Right lobe of liver (tissue), 6 donors: ENCODE data around the gene AIPL1. TPM values are rescaled to one million over a fixed set of nuclear protein-coding genes. Genes with fewer than 3 reads are reported as not detected.

Experiments used
- ATAC-seq, 4 donors: fragments of 200-7000 bp; cut with Tn5 transposase; one replicate each; pipeline ENCODE4 v1.9.1; 2020; ENCODE audit warnings: mild to moderate bottlenecking in 4 of 4, moderate library complexity in 4 of 4
- DNase-seq, 3 donors: peaks; one replicate each; pipeline ENCODE4 v3.0.0-alpha.2; 2020
- H3K27ac ChIP-seq, 3 donors: fragments of 200-600 bp; one replicate each; pipeline ENCODE4 v1.8.0; 2022
- H3K27me3 ChIP-seq, 2 donors: fragments of 200-600 bp; one replicate each; pipeline ENCODE4 v1.8.0; 2022
- H3K36me3 ChIP-seq, 4 donors: fragments of 200-600 bp; sonication (generic) in 1 of 4; one replicate each; pipeline versions ENCODE4 v1.5.1 to v1.8.0; 2017 to 2022; ENCODE audit warnings: control low read depth in 1 of 4
- H3K4me1 ChIP-seq, 4 donors: fragments of 200-600 bp; sonication (generic) in 1 of 4; one replicate each; pipeline versions ENCODE4 v1.5.1 to v1.8.0; 2017 to 2022; ENCODE audit warnings: control low read depth in 1 of 4
- H3K4me3 ChIP-seq, 3 donors: fragments of 200-600 bp; one replicate each; pipeline ENCODE4 v1.8.0; 2022
- H3K9me3 ChIP-seq, 4 donors: fragments of 200-600 bp; sonication (generic) in 1 of 4; one replicate each; pipeline versions ENCODE4 v1.5.1 to v1.8.0; 2017 to 2022; ENCODE audit warnings: control low read depth in 1 of 4
- POLR2A ChIP-seq: fragments of 450-650 bp; IDR thresholded peaks from one replicate; pipeline ENCODE4 v1.6.1; 2017; ENCODE audit warnings: antibody characterized with exemption, mild to moderate bottlenecking
- WGBS: methylation state at CpG from one replicate; pipeline ENCODE4 v1.1.6; 2018; ENCODE audit warnings: low coverage, low lambda C conversion rate; ENCODE audit not compliant: insufficient coverage; ENCODE audit errors: missing lambda C conversion rate; 5-methylcytosine and 5-hydroxymethylcytosine counted together
- intact Hi-C, 2 donors: fragments of 100-400 bp; cut with DNase I; formaldehyde crosslinking; loops; one replicate each; pipeline versions ENCODE4 v1.11.2 to v1.14.1; 2022
- total RNA-seq, 6 experiments: library from RNA; depleted of rRNA in 2 of 6; stranded (reverse); fragments of >200 nt in 2 of 6; fragmentation: NEBNext Ultra II Directional in 3 of 6; extraction: Animal tissue kit (Norgen Biotek cat#: 25700) in 3 of 6; gene quantifications; one replicate each; pipeline versions ENCODE4 v1.1.0 to v1.2.4, GENCODE V29; 2016 to 2023
- TF ChIP-seq, protein P1 (sequence below), 4 donors: fragments of 200-600 bp in 3 of 4; fragments of 450-650 bp in 1 of 4; IDR thresholded peaks; one replicate each; pipeline versions ENCODE4 v1.5.1 to v1.8.0; 2016 to 2022; ENCODE audit warnings: antibody characterized with exemption in 4 of 4, mild to moderate bottlenecking in 2 of 4
- donor health status: DM: no; HTN: yes; CAD: no.
- donor health status: DM: no; HTN: no; CAD: no.
- donor health status: DM: no; HTN: no; CAD: no.
- donor health status: DM: no; HTN: yes; CAD: no.
- donor health status: DM: no; HTN: yes; CAD: no.

The AIPL1 gene
- total RNA-seq, 6 experiments from 2014 or later, result not detected

DNA sequence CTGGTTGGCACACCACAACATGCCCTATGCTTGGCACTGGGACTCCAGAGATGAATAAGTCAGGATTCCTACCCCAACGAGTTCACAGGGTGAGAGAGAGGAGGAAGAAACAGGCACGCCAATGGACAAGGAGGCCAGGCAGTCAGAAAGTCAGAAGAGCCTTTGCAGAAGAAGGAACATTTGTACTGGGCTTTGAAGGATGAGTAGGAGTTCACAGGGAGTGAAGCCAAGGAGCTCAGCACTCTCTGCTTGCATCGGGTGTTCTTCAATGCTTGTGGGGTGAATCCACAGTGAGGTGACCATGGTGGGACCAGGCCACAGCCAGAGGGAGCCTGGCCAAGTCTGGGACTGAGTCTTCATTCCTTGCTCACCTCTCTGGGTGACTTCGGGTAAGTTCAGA lies 47.5 kb downstream of the AIPL1 start:
- Histone ChIP-seq H3K4me1 (peaks cover 0 to 2% (median 0%) of the 10 kb centered on the region in 4 donors), H3K36me3 (no peaks in the 10 kb centered on the region), H3K4me3 (no peak overlapping the region), H3K27ac (no peak overlapping the region), H3K9me3 (no peaks in the 10 kb centered on the region), H3K27me3 (no peaks in the 10 kb centered on the region)
- WGBS, result 53% methylated on average over 3 of the region's 4 CpGs
- no peak for TF ChIP-seq POLR2A
- TF ChIP-seq, protein P1, sequence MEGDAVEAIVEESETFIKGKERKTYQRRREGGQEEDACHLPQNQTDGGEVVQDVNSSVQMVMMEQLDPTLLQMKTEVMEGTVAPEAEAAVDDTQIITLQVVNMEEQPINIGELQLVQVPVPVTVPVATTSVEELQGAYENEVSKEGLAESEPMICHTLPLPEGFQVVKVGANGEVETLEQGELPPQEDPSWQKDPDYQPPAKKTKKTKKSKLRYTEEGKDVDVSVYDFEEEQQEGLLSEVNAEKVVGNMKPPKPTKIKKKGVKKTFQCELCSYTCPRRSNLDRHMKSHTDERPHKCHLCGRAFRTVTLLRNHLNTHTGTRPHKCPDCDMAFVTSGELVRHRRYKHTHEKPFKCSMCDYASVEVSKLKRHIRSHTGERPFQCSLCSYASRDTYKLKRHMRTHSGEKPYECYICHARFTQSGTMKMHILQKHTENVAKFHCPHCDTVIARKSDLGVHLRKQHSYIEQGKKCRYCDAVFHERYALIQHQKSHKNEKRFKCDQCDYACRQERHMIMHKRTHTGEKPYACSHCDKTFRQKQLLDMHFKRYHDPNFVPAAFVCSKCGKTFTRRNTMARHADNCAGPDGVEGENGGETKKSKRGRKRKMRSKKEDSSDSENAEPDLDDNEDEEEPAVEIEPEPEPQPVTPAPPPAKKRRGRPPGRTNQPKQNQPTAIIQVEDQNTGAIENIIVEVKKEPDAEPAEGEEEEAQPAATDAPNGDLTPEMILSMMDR (IDR thresholded peaks at IDR 0.05), result no peak
- no peak for ATAC-seq
- no peak for DNase-seq
- intact Hi-C loops, result no loop called here

- Histone ChIP-seq H3K36me3 (no peaks in the 10 kb centered on the region), H3K27me3 (no peaks in the 10 kb centered on the region), H3K4me1 (no peaks in the 10 kb centered on the region), H3K4me3 (no peak overlapping the region), H3K9me3 (no peaks in the 10 kb centered on the region), H3K27ac (no peak overlapping the region)
- intact Hi-C loops, result no loop called here
- no peak for ATAC-seq
- WGBS, result 82% methylated on average over 6 of the region's 9 CpGs
- no peak for DNase-seq
- TF ChIP-seq, protein P1 (IDR thresholded peaks at IDR 0.05), result no peak
- TF ChIP-seq POLR2A, result no peak
Observed at GRCh38 chr17:6386041-6386630, 48.8 kb downstream of the AIPL1 start.

DNA sequence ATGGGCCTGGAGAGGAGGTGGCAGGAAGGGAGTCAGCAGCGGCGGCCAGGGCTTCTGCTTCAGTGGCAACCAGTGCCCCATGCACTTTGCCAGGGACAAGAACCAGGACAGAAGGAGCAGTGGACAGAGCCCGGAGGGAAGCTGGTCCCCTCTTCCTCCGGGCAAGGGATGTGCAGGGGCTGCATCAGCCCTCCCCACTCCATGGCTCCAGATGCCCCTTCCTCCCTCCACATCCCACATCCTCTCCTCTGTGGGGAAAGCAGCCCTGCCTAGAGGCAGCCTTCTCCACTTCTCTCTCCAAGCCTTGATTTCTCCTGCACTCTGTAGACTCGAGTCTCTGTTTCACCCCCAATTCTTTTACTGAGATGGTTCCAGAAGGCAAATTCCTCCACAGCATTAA lies 50.4 kb downstream of the AIPL1 start:
- no peak for TF ChIP-seq POLR2A
- TF ChIP-seq, protein P1 (IDR thresholded peaks at IDR 0.05), result no peak
- H3K27me3 ChIP-seq, result no peaks in the 10 kb centered on the region
- WGBS, result 45% methylated on average over 1 of the region's 5 CpGs
- H3K4me3 ChIP-seq, result no peak overlapping the region
- no peaks in the 10 kb centered on the region for H3K4me1 ChIP-seq
- H3K36me3 ChIP-seq, result no peaks in the 10 kb centered on the region
- DNase-seq, result no peak
- H3K9me3 ChIP-seq, result no peaks in the 10 kb centered on the region
- no peak overlapping the region for H3K27ac ChIP-seq
- no peak for ATAC-seq
- intact Hi-C loops, result no loop called here

DNA sequence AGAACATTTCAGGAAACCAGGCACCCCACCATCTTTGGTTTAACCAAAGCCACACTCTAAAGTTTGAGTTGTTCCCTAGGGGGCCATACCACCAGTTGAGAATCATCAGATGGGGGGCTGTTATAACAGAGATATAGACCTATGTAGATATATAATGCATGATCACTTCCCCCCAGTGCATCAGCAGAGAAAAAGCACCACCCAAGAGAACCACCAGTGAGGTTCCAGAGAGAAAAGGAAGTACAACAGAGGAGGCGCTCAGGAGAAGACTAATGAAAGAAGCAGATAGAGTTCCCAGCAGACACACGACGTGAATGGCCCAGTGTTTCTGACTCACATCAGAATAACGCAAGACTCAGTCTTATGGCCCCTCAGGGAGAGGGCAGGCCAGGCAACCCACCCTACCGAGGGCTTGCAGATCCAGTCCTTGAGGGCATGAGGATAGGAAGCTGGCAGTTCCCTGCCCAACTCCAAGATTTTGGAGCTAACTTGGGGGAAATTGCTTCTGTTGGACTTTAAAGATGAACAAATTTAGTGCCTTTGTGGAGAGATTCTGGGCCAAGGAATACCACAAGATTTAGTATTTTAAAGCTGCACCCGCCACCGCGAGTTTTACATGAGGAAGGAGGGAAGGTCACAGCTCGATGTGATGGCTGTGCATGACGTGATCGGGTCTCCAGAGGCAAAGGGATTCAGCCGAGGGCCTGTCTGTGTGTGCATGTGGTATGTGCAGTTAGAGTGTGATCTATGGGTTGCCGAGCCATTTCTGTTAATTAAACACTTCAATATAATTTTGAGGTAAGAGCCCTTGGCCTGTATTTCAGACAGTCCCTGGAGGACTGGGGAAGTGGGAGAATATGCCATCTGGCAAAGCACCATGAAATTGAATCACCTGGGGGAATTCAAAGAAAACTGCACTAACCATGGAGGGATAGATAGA lies 53.1 kb downstream of the AIPL1 start:
- H3K9me3 ChIP-seq, result no peaks in the 10 kb centered on the region
- ATAC-seq (no peak), DNase-seq (no peak)
- H3K36me3 ChIP-seq, result no peaks in the 10 kb centered on the region
- intact Hi-C loops, result no loop called here
- H3K4me3 ChIP-seq, result no peak overlapping the region
- H3K4me1 ChIP-seq, result no peaks in the 10 kb centered on the region
- WGBS, result 84% methylated on average over 10 of the region's 13 CpGs
- H3K27me3 ChIP-seq, result no peaks in the 10 kb centered on the region
- TF ChIP-seq, protein P1 (IDR thresholded peaks at IDR 0.05), result no peak
- TF ChIP-seq POLR2A, result no peak
- no peak overlapping the region for H3K27ac ChIP-seq
